IMR-90 (cell line): Measurements from ENCODE around the gene AKR1A1. TPM values are rescaled to one million over a fixed set of nuclear protein-coding genes. Genes with fewer than 3 reads are reported as not detected.
"Not testable (repeated sequence)": the region's sequence is repeated elsewhere in the genome, so short reads cannot be mapped to it uniquely, and the experiment has no call there.

Source experiments
- ATAC-seq: fragments of 200-7000 bp; cut with Tn5 transposase; 2 replicates; pipeline ENCODE4 v1.9.1; 2020; ENCODE audit warnings: low read depth, mild to moderate bottlenecking, moderate library complexity
- BruUV-seq: library from RNA; stranded (reverse); fragments of 400-500 nt; replicated peaks from 2 replicates; lab custom pipeline; 2021; lab: Mats Ljungman, UMichigan
- CTCF ChIA-PET: fragments of 300-600 bp; formaldehyde crosslinking; extraction: SDS; loops from one replicate; lab custom pipeline; 2021; ENCODE audit warnings: antibody characterized with exemption; lab: Yijun Ruan, JAX
- POLR2A ChIA-PET: fragments of 300-600 bp; sonication (Branson Sonifier 250); formaldehyde crosslinking; loops from one replicate; lab custom pipeline; 2022; ENCODE audit warnings: antibody characterized with exemption; ENCODE audit not compliant: unreplicated experiment; lab: Charles Lee
- DNase-seq: peaks from one replicate; pipeline ENCODE4 v3.0.0; 2013
- H2AFZ ChIP-seq: replicated peaks from 2 replicates; pipeline ENCODE3; 2013; ENCODE audit warnings: low read length, mild to moderate bottlenecking; ENCODE audit not compliant: poor library complexity
- H2AK5ac ChIP-seq: 2 replicates; pipeline ENCODE4 v1.6.1; 2013; ENCODE audit warnings: low read depth, low read length, inconsistent platforms
- H2AK9ac ChIP-seq: replicated peaks from 2 replicates; pipeline ENCODE3; 2013; ENCODE audit warnings: mild to moderate bottlenecking, low read depth, low read length, moderate library complexity; ENCODE audit not compliant: poor library complexity
- H2BK120ac ChIP-seq: 2 replicates; pipeline ENCODE4 v1.6.1; 2013; ENCODE audit warnings: low read depth, low read length, inconsistent platforms
- H2BK15ac ChIP-seq: 3 replicates; pipeline ENCODE4 v1.6.1; 2013; ENCODE audit warnings: low read depth, low read length, inconsistent platforms
- H2BK20ac ChIP-seq: 2 replicates; pipeline ENCODE4 v1.6.1; 2013; ENCODE audit warnings: low read depth, mild to moderate bottlenecking, inconsistent platforms, low read length, moderate library complexity
- H2BK5ac ChIP-seq: 2 replicates; pipeline ENCODE4 v1.6.1; 2013; ENCODE audit warnings: mild to moderate bottlenecking, low read depth, low read length, inconsistent platforms; ENCODE audit not compliant: poor library complexity, severe bottlenecking
- H3K14ac ChIP-seq: replicated peaks from 2 replicates; pipeline ENCODE4 v1.6.1; 2013; ENCODE audit warnings: low read depth, low read length, inconsistent platforms
- H3K18ac ChIP-seq: 2 replicates; pipeline ENCODE4 v1.6.1; 2013; ENCODE audit warnings: low read depth, low read length, control low read depth
- H3K23ac ChIP-seq: 2 replicates; pipeline ENCODE4 v1.6.1; 2013; ENCODE audit warnings: low read depth, low read length, inconsistent platforms
- H3K27ac ChIP-seq: 2 replicates; pipeline ENCODE4 v1.5.1; 2013; ENCODE audit warnings: mild to moderate bottlenecking, control low read depth, low read length; ENCODE audit not compliant: insufficient read depth
- H3K27me3 ChIP-seq: 2 replicates; pipeline ENCODE4 v1.6.1; 2013; ENCODE audit warnings: low read length; ENCODE audit not compliant: control insufficient read depth, insufficient read depth
- H3K36me3 ChIP-seq: 2 replicates; pipeline ENCODE4 v1.6.1; 2013; ENCODE audit warnings: low read length, mixed read lengths; ENCODE audit not compliant: control insufficient read depth, insufficient read depth
- H3K4ac ChIP-seq: 2 replicates; pipeline ENCODE4 v1.6.1; 2013; ENCODE audit warnings: low read depth, low read length, inconsistent platforms
- H3K4me1 ChIP-seq: 2 replicates; pipeline ENCODE4 v1.6.1; 2013; ENCODE audit warnings: low read length, mixed read lengths; ENCODE audit not compliant: control insufficient read depth, insufficient read depth
- H3K4me2 ChIP-seq: 2 replicates; pipeline ENCODE4 v1.6.1; 2013; ENCODE audit warnings: low read depth, mild to moderate bottlenecking, control low read depth, low read length, moderate library complexity
- H3K4me3 ChIP-seq: 2 replicates; pipeline ENCODE4 v1.5.1; 2013; ENCODE audit warnings: low read depth, mild to moderate bottlenecking, control low read depth, low read length, moderate library complexity; ENCODE audit not compliant: insufficient read depth
- H3K56ac ChIP-seq: 2 replicates; pipeline ENCODE4 v1.6.1; 2013; ENCODE audit warnings: low read length, inconsistent platforms; ENCODE audit not compliant: insufficient read depth; ENCODE audit errors: extremely low read depth
- H3K79me1 ChIP-seq, 2 experiments: 2 replicates each; pipeline ENCODE4 v1.6.1; 2013; ENCODE audit warnings: low read length in 2 of 2, inconsistent platforms in 1 of 2, low read depth in 1 of 2
- H3K9ac ChIP-seq: 2 replicates; pipeline ENCODE4 v1.6.1; 2013; ENCODE audit warnings: low read depth, low read length, control low read depth
- H3K9me1 ChIP-seq: 2 replicates; pipeline ENCODE4 v1.6.1; 2013; ENCODE audit warnings: low read length, inconsistent platforms; ENCODE audit not compliant: insufficient read depth
- H3K9me3 ChIP-seq: 2 replicates; pipeline ENCODE4 v1.6.1; 2013; ENCODE audit warnings: low read length; ENCODE audit not compliant: control insufficient read depth, insufficient read depth
- H4K20me1 ChIP-seq: 2 replicates; pipeline ENCODE4 v1.6.1; 2013; ENCODE audit warnings: low read length, inconsistent platforms; ENCODE audit not compliant: insufficient read depth
- H4K5ac ChIP-seq: 2 replicates; pipeline ENCODE4 v1.6.1; 2013; ENCODE audit warnings: mild to moderate bottlenecking, low read depth, low read length, control low read depth
- H4K8ac ChIP-seq, 2 experiments: 2 replicates each; pipeline ENCODE4 v1.6.1; 2013; ENCODE audit warnings: low read depth in 2 of 2, low read length in 2 of 2, control low read depth in 1 of 2, inconsistent platforms in 1 of 2
- H4K91ac ChIP-seq: 2 replicates; pipeline ENCODE4 v1.6.1; 2013; ENCODE audit warnings: low read depth, low read length, inconsistent platforms; ENCODE audit not compliant: insufficient read depth
- RAD21 ChIP-seq: IDR thresholded peaks from 2 replicates; pipeline ENCODE4 v1.6.1; 2012; ENCODE audit warnings: low read length, improper control_type of control experiment
- RFX5 ChIP-seq: IDR thresholded peaks from 2 replicates; pipeline ENCODE4 v1.8.0; 2012; ENCODE audit warnings: low read depth, mild to moderate bottlenecking, low read length, moderate library complexity
- WGBS, 2 experiments: methylation state at CpG; one replicate each; pipeline versions ENCODE4 v1.1.5 to v1.1.7; 2013; ENCODE audit warnings: missing lambda C conversion rate in 2 of 2; ENCODE audit not compliant: insufficient read length in 1 of 2; ENCODE audit errors: extremely low coverage in 2 of 2; 5-methylcytosine and 5-hydroxymethylcytosine counted together
- dilution Hi-C: fragments of 300-500 bp; cut with HindIII; formaldehyde crosslinking; loops from one replicate; pipeline ENCODE4 v1.14.3; 2018; ENCODE audit warnings: low sequenced_read_pairs; ENCODE audit not compliant: unreplicated experiment
- in situ Hi-C: fragments of 300-500 bp; cut with MboI; formaldehyde crosslinking; loops from 3 replicates; pipeline ENCODE4 v1.14.3; 2019; ENCODE audit warnings: low sequenced_read_pairs, inconsistent platforms, mixed read lengths
- intact Hi-C: fragments of 100-400 bp; cut with micrococcal nuclease; formaldehyde crosslinking; loops from 2 replicates; pipeline ENCODE4 v1.10.0; 2022
- polyA plus RNA-seq, 3 experiments: library from polyadenylated mRNA; depleted of rRNA; stranded (reverse); fragments of >200 nt; gene quantifications; 2 replicates each; pipeline ENCODE4 v1.2.3, GENCODE V29; 2012; ENCODE audit warnings: low replicate concordance in 1 of 3
- total RNA-seq: library from RNA; depleted of rRNA; stranded (reverse); fragments of >200 nt; gene quantifications from 2 replicates; pipeline ENCODE4 v1.2.3, GENCODE V29; 2012

AKR1A1 gene
- total and polyA plus RNA-seq, 2 of the 4 experiments (the other 2 are of a cell fraction), result 141 to 151 TPM

GRCh38 chr1:45594412-45594811, 43.8 kb downstream of the AKR1A1 start:
- H3K4ac ChIP-seq, result no peak overlapping the region
- H2AK9ac ChIP-seq, result no peak overlapping the region
- no peak overlapping the region for H4K91ac ChIP-seq
- no peak for ATAC-seq
- TF ChIP-seq RFX5 (no peak), RAD21 (no peak)
- H3K27me3 ChIP-seq, result no peaks in the 10 kb centered on the region
- no peak overlapping the region for H2BK15ac ChIP-seq
- WGBS, 2 experiments, result no CpG with 5 or more reads among the region's 4 CpGs
- no TSS peak for BruUV-seq
- no peaks in the 10 kb centered on the region for H3K9me1 ChIP-seq
- H2BK5ac ChIP-seq, result no peak overlapping the region
- H3K4me2 ChIP-seq, result no peak overlapping the region
- H3K4me1 ChIP-seq, result no peaks in the 10 kb centered on the region; the same call in 1 of the 2 replicates
- CTCF ChIA-PET, result interaction anchor here (1.0 kb wide), 1 partner anchor 18 kb away, joined by 3 read pairs; no protein-coding TSS in a partner anchor
- POLR2A ChIA-PET, result no interaction called here
- H3K14ac ChIP-seq, result no peak overlapping the region
- no peak overlapping the region for H2BK20ac ChIP-seq
- H3K79me1 ChIP-seq, result peaks cover 30 to 49% of the 10 kb centered on the region in 2 experiments
- peaks cover 13% of the 10 kb centered on the region for H3K36me3 ChIP-seq
- H3K56ac ChIP-seq, result no peak overlapping the region
- no peak overlapping the region for H2AK5ac ChIP-seq
- H3K4me3 ChIP-seq, result no peak overlapping the region
- peaks cover 5% of the 10 kb centered on the region; the same call in 1 of the 2 replicates for H4K20me1 ChIP-seq
- no peak overlapping the region for H3K27ac ChIP-seq
- intact Hi-C loops (no loop called here), dilution Hi-C loops (no loop called here), in situ Hi-C loops (no loop called here)
- no peak overlapping the region for H2BK120ac ChIP-seq
- H3K9me3 ChIP-seq, result no peaks in the 10 kb centered on the region
- no peak overlapping the region for H3K23ac ChIP-seq
- no peak overlapping the region for H3K18ac ChIP-seq
- no peak for DNase-seq
- no peak overlapping the region for H2AFZ ChIP-seq
- no peak overlapping the region for H4K5ac ChIP-seq
- H3K9ac ChIP-seq, result no peak overlapping the region
- H4K8ac ChIP-seq, result no peak overlapping the region

GRCh38 chr1:45596765-45597164, 46.1 kb downstream of the AKR1A1 start:
- ATAC-seq, in situ Hi-C loops, DNase-seq, H3K9me3 ChIP-seq, H4K20me1 ChIP-seq, H3K9me1 ChIP-seq, H2BK20ac ChIP-seq, H3K23ac ChIP-seq, H4K91ac ChIP-seq, BruUV-seq, H2AFZ ChIP-seq, H2AK5ac ChIP-seq, H3K4me2 ChIP-seq, H3K4ac ChIP-seq, H3K56ac ChIP-seq, H3K9ac ChIP-seq, intact Hi-C loops, H4K5ac ChIP-seq, H3K4me3 ChIP-seq, H4K8ac ChIP-seq, dilution Hi-C loops, CTCF ChIA-PET, H3K27ac ChIP-seq, H2AK9ac ChIP-seq, H3K18ac ChIP-seq, H3K4me1 ChIP-seq, H3K14ac ChIP-seq, H2BK5ac ChIP-seq, H2BK15ac ChIP-seq, POLR2A ChIA-PET, H3K27me3 ChIP-seq, H2BK120ac ChIP-seq: not testable (repeated sequence)
- 93% methylated on average over 5 of the region's 8 CpGs; no CpG with 5 or more reads in 1 of the 2 experiments for WGBS, 2 experiments
- Histone ChIP-seq H3K79me1 (peaks cover 23 to 38% of the 10 kb centered on the region in 2 experiments), H3K36me3 (peaks cover 11% of the 10 kb centered on the region)
